B cell (primary cell): ENCODE data around the gene NUDT3. TPM values are rescaled to one million over a fixed set of nuclear protein-coding genes. Genes with fewer than 3 reads are reported as not detected.

Experiments
- ATAC-seq: fragments of 200-7000 bp; cut with Tn5 transposase; one replicate; pipeline ENCODE4 v1.10.0; 2021; ENCODE audit warnings: low read depth, mild to moderate bottlenecking, moderate number of reproducible peaks, moderate library complexity
- CTCF ChIA-PET: fragments of 350-600 bp; sonication (Branson Sonifier 250); formaldehyde crosslinking; loops from one replicate; lab custom pipeline; 2021; ENCODE audit warnings: antibody characterized with exemption, inconsistent platforms; lab: Charles Lee
- POLR2A ChIA-PET: fragments of 350-600 bp; sonication (Branson Sonifier 250); formaldehyde crosslinking; loops from one replicate; lab custom pipeline; 2021; ENCODE audit warnings: antibody characterized with exemption; lab: Charles Lee
- DNase-seq: peaks from one replicate; pipeline ENCODE4 v3.0.0; 2013
- H2AFZ ChIP-seq: 2 replicates; pipeline ENCODE4 v1.6.1; 2012; ENCODE audit warnings: mild to moderate bottlenecking, low read depth, low read length; ENCODE audit not compliant: insufficient read depth, poor library complexity, severe bottlenecking
- H3K27ac ChIP-seq, 2 donors: 1 replicate in 1 of 2; 2 replicates in 1 of 2; pipeline ENCODE4 v1.5.1; 2012 to 2013; ENCODE audit warnings: low read length in 2 of 2, mild to moderate bottlenecking in 2 of 2, moderate library complexity in 1 of 2
- H3K27me3 ChIP-seq, 4 experiments: fragments of 200-600 bp in 1 of 4; sonication (generic) in 1 of 4; replicated peaks in 1 of 4; 1 replicate in 2 of 4; 2 replicates in 2 of 4; pipeline versions ENCODE4 v1.6.1 to v1.7.0; 2013 to 2016; ENCODE audit warnings: low read length in 3 of 4, mild to moderate bottlenecking in 2 of 4, mixed read lengths in 1 of 4, moderate library complexity in 1 of 4; ENCODE audit not compliant: insufficient read depth in 4 of 4, control insufficient read depth in 3 of 4; ENCODE audit errors: control extremely low read depth in 1 of 4
- H3K36me3 ChIP-seq, 2 experiments: replicated peaks in 1 of 2; 1 replicate in 1 of 2; 2 replicates in 1 of 2; pipeline versions ENCODE4 v1.6.1 to v1.7.1; 2013; ENCODE audit warnings: low read length in 1 of 2; ENCODE audit not compliant: insufficient read depth in 2 of 2, control insufficient read depth in 1 of 2; ENCODE audit errors: control extremely low read depth in 1 of 2, extremely low read depth in 1 of 2
- H3K4me1 ChIP-seq, 2 donors: fragments of 200-600 bp in 1 of 2; sonication (generic) in 1 of 2; 1 replicate in 1 of 2; 2 replicates in 1 of 2; pipeline versions ENCODE4 v1.5.1 to v1.6.1; 2013 to 2017; ENCODE audit warnings: low read length in 2 of 2; ENCODE audit not compliant: control insufficient read depth in 2 of 2, insufficient read depth in 2 of 2
- H3K4me2 ChIP-seq: replicated peaks from 2 replicates; pipeline ENCODE3; 2012; ENCODE audit warnings: mild to moderate bottlenecking, low read depth, low read length; ENCODE audit not compliant: poor library complexity, severe bottlenecking
- H3K4me3 ChIP-seq, 5 experiments: fragments of 200-600 bp in 1 of 5; sonication (generic) in 1 of 5; 1 replicate in 3 of 5; 2 replicates in 2 of 5; pipeline versions ENCODE4 v1.5.1 to v1.7.0; 2011 to 2016; ENCODE audit warnings: low read length in 4 of 5, mild to moderate bottlenecking in 4 of 5, low read depth in 2 of 5, control low read depth in 1 of 5, moderate library complexity in 1 of 5; ENCODE audit not compliant: insufficient read depth in 1 of 5; ENCODE audit errors: control extremely low read depth in 1 of 5, extremely low read depth in 1 of 5
- H3K79me2 ChIP-seq: fragments of 200-600 bp; sonication (generic); one replicate; pipeline ENCODE4 v1.6.0; 2016; ENCODE audit warnings: low read length; ENCODE audit not compliant: control insufficient read depth, insufficient read depth
- H3K9ac ChIP-seq: fragments of 200-600 bp; sonication (generic); 2 replicates; pipeline ENCODE4 v1.6.1; 2017; ENCODE audit warnings: mild to moderate bottlenecking, low read length, moderate library complexity
- H3K9me3 ChIP-seq, 3 donors: one replicate each; pipeline versions ENCODE4 v1.6.1 to v1.7.1; 2013; ENCODE audit warnings: low read length in 2 of 3; ENCODE audit not compliant: control insufficient read depth in 2 of 3, insufficient read depth in 1 of 3; ENCODE audit errors: control extremely low read depth in 1 of 3
- H4K20me1 ChIP-seq: 2 replicates; pipeline ENCODE4 v1.6.0; 2012; ENCODE audit warnings: mild to moderate bottlenecking, low read length; ENCODE audit not compliant: insufficient read depth, control insufficient read depth, poor library complexity, severe bottlenecking
- H3K27ac Mint-ChIP-seq: one replicate; pipeline ENCODE4 v1.8.0; 2021; ENCODE audit warnings: mixed read lengths
- H3K27me3 Mint-ChIP-seq: one replicate; pipeline ENCODE4 v1.8.0; 2021; ENCODE audit warnings: mixed read lengths
- H3K4me1 Mint-ChIP-seq: one replicate; pipeline ENCODE4 v1.8.0; 2021; ENCODE audit warnings: mixed read lengths
- H3K4me3 Mint-ChIP-seq: one replicate; pipeline ENCODE4 v1.8.0; 2021; ENCODE audit warnings: mixed read lengths
- H3K9me3 Mint-ChIP-seq: one replicate; pipeline ENCODE4 v1.8.0; 2022; ENCODE audit warnings: mixed read lengths; ENCODE audit not compliant: insufficient read depth
- EZH2 ChIP-seq: IDR thresholded peaks from 2 replicates; pipeline ENCODE4 v1.6.1; 2012; ENCODE audit warnings: borderline replicate concordance, low read depth, mild to moderate bottlenecking, moderate library complexity, low read length; ENCODE audit not compliant: insufficient read depth, poor library complexity, severe bottlenecking
- WGBS: methylation state at CpG from one replicate; pipeline ENCODE4 v1.1.5; 2013; ENCODE audit warnings: missing lambda C conversion rate; ENCODE audit not compliant: insufficient coverage; 5-methylcytosine and 5-hydroxymethylcytosine counted together
- intact Hi-C: fragments of 100-400 bp; cut with micrococcal nuclease; formaldehyde crosslinking; loops from one replicate; pipeline ENCODE4 v1.10.0; 2022
- polyA plus RNA-seq: library from polyadenylated mRNA; depleted of rRNA; stranded (reverse); fragments of >200 nt; gene quantifications from 2 replicates; pipeline ENCODE4 v1.2.3, GENCODE V29; 2012
- total RNA-seq, 2 donors: library from RNA; stranded (reverse); fragments of 120-200 nt in 1 of 2; gene quantifications; 1 replicate in 1 of 2; 2 replicates in 1 of 2; pipeline versions ENCODE4 v1.2.3 to v1.2.4, GENCODE V29; 2013 to 2022
- TF ChIP-seq, protein P1 (sequence below): fragments of 200-600 bp; IDR thresholded peaks from one replicate; pipeline ENCODE4 v1.8.0; 2022; ENCODE audit warnings: antibody characterized with exemption, mild to moderate bottlenecking

The NUDT3 gene
- total and polyA plus RNA-seq, 2 donors (not counting 1 experiment from before 2014, with no cell fraction given): 18.2 to 37.4 TPM

DNA sequence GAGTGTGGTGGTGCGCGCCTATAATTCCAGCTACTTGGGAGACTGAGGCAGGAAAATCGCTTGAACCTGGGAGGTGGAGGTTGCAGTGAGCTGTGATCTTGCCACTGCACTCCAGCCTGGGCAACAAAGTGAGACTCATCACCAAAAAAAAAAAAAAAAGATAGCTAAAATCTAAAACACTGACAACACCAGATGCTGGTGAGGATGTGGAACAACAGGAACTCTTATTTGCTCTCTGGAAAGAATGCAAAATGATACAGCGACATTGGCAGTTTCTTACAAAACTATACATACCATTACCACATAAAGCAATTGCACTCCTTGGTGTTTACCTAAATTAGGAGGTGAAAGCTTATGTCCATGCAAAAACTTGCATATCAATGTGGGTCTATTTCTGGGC lies 80.2 kb downstream of the NUDT3 start:
- no peak overlapping the region for H3K9ac ChIP-seq
- ChIA-PET POLR2A (interaction anchor here (1.0 kb wide), 1 partner anchor 12 kb away, joined by 3 read pairs; no protein-coding TSS in a partner anchor), CTCF (interaction anchor here (1.3 to 1.7 kb wide), 3 partner anchors 63 to 116 kb away, joined by 3 to 6 read pairs (median 4); partner anchors contain the start of gene SMIM29)
- no peaks in the 10 kb centered on the region for H3K27me3 ChIP-seq
- Mint-ChIP-seq H3K27me3 (no peaks in the 10 kb centered on the region), H3K4me1 (peaks cover 57% of the 10 kb centered on the region), H3K9me3 (no peaks in the 10 kb centered on the region), H3K27ac (no peak overlapping the region), H3K4me3 (no peak overlapping the region)
- DNase-seq (no peak), ATAC-seq (no peak)
- intact Hi-C loops: no loop called here
- no peak for TF ChIP-seq EZH2
- TF ChIP-seq, protein P1, sequence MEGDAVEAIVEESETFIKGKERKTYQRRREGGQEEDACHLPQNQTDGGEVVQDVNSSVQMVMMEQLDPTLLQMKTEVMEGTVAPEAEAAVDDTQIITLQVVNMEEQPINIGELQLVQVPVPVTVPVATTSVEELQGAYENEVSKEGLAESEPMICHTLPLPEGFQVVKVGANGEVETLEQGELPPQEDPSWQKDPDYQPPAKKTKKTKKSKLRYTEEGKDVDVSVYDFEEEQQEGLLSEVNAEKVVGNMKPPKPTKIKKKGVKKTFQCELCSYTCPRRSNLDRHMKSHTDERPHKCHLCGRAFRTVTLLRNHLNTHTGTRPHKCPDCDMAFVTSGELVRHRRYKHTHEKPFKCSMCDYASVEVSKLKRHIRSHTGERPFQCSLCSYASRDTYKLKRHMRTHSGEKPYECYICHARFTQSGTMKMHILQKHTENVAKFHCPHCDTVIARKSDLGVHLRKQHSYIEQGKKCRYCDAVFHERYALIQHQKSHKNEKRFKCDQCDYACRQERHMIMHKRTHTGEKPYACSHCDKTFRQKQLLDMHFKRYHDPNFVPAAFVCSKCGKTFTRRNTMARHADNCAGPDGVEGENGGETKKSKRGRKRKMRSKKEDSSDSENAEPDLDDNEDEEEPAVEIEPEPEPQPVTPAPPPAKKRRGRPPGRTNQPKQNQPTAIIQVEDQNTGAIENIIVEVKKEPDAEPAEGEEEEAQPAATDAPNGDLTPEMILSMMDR: no peak
- no peak overlapping the region for H3K27ac ChIP-seq
- H3K4me3 ChIP-seq: no peak overlapping the region
- no peak overlapping the region for H2AFZ ChIP-seq
- H3K9me3 ChIP-seq: no peaks in the 10 kb centered on the region
- WGBS: no CpG with 5 or more reads among the region's 4 CpGs
- H3K4me2 ChIP-seq: no peak overlapping the region
- H3K36me3 ChIP-seq: peaks cover 0 to 2% of the 10 kb centered on the region in 2 experiments
- peaks cover 4% of the 10 kb centered on the region for H4K20me1 ChIP-seq
- H3K79me2 ChIP-seq: peaks cover 81% of the 10 kb centered on the region
- H3K4me1 ChIP-seq: peaks cover 26 to 33% of the 10 kb centered on the region in 2 donors

GRCh38 chr6:34310817-34311216 lies 81.7 kb downstream of the NUDT3 start:
- H3K36me3 ChIP-seq: peaks cover 0 to 2% of the 10 kb centered on the region in 2 experiments
- H3K4me1 Mint-ChIP-seq: peaks cover 42% of the 10 kb centered on the region
- no peak overlapping the region for H3K4me3 ChIP-seq
- H3K27ac ChIP-seq: peak overlapping the region in 1 of 2 donors; percentile 37
- H3K9ac ChIP-seq: no peak overlapping the region
- TF ChIP-seq, protein P1: no peak
- TF ChIP-seq EZH2: no peak
- peaks cover 88% of the 10 kb centered on the region for H3K79me2 ChIP-seq
- no peak overlapping the region for H3K4me2 ChIP-seq
- no peak overlapping the region for H3K27ac Mint-ChIP-seq
- H3K27me3 Mint-ChIP-seq: no peaks in the 10 kb centered on the region
- intact Hi-C loops: no loop called here
- no peaks in the 10 kb centered on the region for H3K9me3 ChIP-seq
- H3K9me3 Mint-ChIP-seq: no peaks in the 10 kb centered on the region
- H3K27me3 ChIP-seq: no peaks in the 10 kb centered on the region
- H2AFZ ChIP-seq: no peak overlapping the region
- ATAC-seq: no peak
- DNase-seq: no peak
- H3K4me1 ChIP-seq: peaks cover 11 to 18% of the 10 kb centered on the region in 2 donors
- WGBS: no CpG with 5 or more reads among the region's 6 CpGs
- POLR2A ChIA-PET: no interaction called here
- CTCF ChIA-PET: interaction anchor here (0.7 to 1.7 kb wide), 2 partner anchors 62 to 576 kb away, joined by 4 to 6 read pairs; partner anchors contain the start of gene SMIM29
- H4K20me1 ChIP-seq: peaks cover 8% of the 10 kb centered on the region
- no peak overlapping the region for H3K4me3 Mint-ChIP-seq
